GM18511 (cell line): ENCODE results near the gene FBXL12.
"Not testable (repeated sequence)": the region's sequence is repeated elsewhere in the genome, so short reads cannot be mapped to it uniquely, and the experiment has no call there.

ENCODE experiments used
- ATAC-seq: cut with Tn5 transposase; IDR thresholded peaks from one replicate; pipeline ENCODE4 v1.9.1; 2021; ENCODE audit warnings: mild to moderate bottlenecking, moderate library complexity; ENCODE audit not compliant: unreplicated experiment

Gene FBXL12

DNA sequence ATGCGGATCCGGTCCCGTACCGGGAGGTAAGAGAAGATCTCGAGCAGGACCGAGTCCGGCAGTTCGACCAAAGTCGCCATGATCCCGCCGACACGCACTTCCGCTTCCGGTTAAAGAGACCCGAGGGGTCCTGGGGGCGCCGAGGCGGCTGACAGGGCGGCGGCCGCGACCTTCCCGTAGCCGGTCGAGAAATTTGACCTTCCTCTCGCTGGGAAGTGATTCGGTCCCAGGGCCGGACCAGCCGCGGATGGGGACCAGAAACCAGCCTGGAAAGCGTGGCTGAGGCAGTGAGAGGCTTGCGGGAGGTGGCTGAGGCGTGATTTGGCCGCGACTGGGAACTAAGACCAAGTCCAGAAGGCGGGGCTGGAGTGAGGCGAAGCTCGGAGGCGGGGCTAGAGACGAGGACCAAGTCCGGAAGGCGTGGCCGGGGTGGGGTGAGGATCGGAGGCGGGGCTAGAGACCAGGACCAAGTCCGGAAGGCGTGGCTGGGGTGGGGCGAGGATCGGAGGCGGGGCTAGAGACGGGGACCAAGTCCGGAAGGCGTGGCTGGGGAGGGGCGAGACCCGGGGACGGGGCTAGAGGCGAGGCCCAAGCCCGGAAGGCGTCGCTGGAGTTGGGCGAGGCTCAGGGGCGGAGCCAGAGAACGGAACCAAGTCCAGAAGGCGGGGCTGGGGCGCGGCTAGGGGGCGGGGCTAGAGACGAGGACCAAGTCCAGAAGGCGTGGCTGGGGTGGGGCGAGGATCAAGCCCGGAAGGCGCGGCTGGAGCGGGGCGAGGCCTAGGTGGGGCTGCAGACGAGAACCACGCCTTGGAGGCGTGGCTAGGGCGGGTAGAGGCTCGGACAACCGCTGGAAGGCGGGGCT lies at the start of gene FBXL12:
Gene FBXL12, minus strand, starts transcription at position 346 of the 862 bp plus-strand sequence. Its CDS starts 266 bp downstream, at position 80.
- ATAC-seq: peak; percentile 88

DNA sequence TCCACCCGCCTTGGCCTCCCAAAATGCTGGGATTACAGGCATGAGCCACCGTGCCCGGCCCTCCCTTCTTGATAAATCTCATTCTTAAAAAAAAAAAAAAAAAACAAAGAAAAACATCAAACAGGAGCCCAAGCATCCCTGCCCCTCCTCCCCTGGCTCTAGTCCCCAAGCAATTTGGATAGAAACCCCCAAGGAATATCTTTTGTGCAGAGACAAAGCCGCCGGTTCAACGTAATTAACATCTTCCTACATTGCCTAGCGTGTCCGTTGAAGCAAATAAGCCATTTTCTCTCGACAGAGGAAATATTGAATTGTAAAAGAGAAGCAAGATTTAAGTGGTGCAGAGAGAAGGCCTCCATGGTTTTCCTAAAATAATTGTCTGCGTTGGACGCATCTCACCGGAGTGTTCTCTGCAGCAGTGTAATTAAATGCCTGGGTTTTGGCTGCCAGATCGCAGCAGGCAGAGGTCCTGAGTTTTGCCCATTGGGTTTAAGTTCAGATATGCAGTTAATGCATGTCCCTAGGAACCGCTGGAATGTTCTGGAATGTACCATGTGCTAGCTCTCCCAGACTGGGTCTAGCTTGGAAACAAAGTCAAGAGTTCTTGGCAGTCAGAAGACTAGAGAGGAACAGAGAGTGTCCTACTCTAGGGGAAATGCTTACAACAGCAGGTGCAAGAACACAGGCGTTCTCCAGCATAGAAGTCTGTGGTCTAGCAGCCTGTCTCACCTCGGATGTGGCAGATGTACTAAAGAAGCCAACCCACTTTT lies 47.0 kb upstream of the FBXL12 start:
- ATAC-seq: no peak

DNA sequence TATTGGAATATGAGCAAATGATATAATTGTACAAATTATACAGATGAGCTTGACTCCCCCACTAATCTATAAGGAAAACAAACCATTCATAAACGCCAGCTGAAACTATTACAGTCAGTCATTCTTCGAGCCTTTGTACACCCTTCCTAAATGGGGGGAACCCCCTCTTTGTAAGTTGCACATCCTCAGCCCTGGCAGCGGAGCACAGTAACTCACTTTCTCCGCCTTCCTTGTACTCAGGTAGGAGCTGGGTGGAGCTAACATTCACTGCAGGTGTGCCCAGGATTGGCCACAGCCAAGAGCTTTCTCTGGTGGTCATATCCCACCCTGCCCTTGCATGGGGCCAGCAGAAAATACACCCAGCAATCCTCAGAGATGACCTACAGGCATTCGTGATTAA lies 44.9 kb upstream of the FBXL12 start:
- no peak for ATAC-seq

- ATAC-seq: no peak
Measured at GRCh38 chr19:9862938-9863337, 44.1 kb upstream of the FBXL12 start.

- no peak for ATAC-seq
Measured at GRCh38 chr19:9861503-9861902, 42.6 kb upstream of the FBXL12 start.

GRCh38 chr19:9860407-9860806 lies 41.5 kb upstream of the FBXL12 start:
- ATAC-seq: no peak

DNA sequence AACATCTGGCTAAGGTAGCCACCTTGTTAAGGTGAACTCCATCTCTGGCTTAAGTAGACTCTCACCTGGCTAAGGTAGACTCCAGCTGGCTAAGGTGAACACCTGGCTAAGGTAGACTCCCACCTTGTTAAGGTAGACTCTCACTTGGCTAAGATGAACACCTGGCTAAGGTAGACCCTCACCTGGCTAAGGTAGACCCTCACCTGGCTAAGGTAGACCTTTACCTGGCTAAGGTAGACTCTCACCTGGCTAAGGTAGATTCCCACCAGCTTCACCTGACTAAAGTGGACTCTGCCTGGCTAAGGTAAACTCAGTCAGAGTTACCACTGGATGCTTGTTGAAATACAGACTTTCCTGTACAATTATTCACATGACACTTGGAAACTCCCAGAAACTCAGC lies 39.9 kb upstream of the FBXL12 start:
- ATAC-seq: no peak

GRCh38 chr19:9857920-9858746 lies 39.3 kb upstream of the FBXL12 start:
- no peak for ATAC-seq

GRCh38 chr19:9857076-9857721 lies 38.3 kb upstream of the FBXL12 start:
- ATAC-seq: no peak

- no peak for ATAC-seq
Measured at GRCh38 chr19:9856609-9857008, 37.7 kb upstream of the FBXL12 start.

GRCh38 chr19:9854282-9854846 lies 35.5 kb upstream of the FBXL12 start:
- no peak for ATAC-seq

- ATAC-seq: no peak
Measured at GRCh38 chr19:9850235-9850959, 31.5 kb upstream of the FBXL12 start.

DNA sequence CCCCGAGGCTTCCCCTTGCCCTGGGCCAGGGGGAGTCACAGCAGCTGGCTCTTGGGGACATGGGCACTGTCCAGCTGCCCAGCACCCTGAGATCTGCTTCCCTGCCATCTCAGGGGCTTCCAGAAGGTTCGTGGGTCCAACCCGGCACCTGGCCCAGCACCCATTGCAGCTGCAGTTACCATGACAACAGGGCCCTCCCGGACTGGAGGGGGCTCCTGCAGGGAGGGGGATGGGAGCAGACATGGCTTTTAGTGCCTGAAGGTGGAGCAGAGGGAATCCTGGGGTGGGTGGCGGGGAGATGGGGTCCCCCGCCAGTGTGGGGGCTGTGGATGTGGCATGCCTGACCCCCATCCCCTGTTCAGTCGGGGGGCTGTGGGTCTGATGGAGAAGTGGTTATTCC lies 30.9 kb upstream of the FBXL12 start:
- ATAC-seq: no peak

DNA sequence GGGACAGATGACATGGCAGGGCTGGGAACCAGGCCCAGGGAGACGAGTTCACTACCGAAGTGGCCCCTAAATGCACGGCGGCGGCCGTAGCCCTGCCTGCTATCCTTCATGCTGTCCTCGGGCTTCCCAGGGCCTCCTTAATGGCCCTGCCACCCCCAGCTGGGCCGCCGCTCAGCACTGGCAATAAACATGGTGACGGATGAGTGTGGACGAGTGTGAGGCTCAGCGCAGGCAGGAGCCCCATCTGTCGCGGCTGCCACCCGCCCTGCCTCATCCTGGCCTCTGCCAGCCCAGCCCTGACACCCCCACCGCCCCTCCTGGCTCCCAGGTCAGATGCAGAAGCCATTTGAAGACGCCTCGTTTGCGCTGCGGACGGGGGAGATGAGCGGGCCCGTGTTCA lies 29.9 kb upstream of the FBXL12 start:
- no peak for ATAC-seq

DNA sequence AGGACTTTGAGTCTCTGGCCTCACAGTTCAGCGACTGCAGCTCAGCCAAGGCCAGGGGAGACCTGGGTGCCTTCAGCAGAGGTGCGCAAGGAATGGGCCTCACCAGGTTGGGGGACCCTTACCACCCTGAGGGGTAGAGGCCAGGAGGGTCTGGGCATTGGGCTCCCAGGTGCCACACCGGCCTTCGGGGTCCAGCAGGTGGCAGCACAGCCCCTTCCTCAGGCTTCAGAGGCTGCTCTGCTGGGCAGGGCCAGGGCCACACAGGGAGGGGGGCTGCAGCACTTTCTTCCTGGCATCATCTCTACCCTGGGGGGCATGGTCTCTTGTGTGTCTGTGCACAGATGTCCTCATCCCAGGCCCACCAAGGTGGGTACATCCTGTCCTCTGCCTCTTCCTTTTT lies 29.2 kb upstream of the FBXL12 start:
- no peak for ATAC-seq

GRCh38 chr19:9847087-9847671 lies 28.3 kb upstream of the FBXL12 start:
- ATAC-seq: no peak

GRCh38 chr19:9843626-9844273 lies 24.9 kb upstream of the FBXL12 start:
- not testable (repeated sequence) for ATAC-seq

GRCh38 chr19:9842834-9843625 lies 24.2 kb upstream of the FBXL12 start:
- ATAC-seq: no peak
